Measurements from ENCODE around the gene ACBD4. TPM values are rescaled to one million over a fixed set of nuclear protein-coding genes. Genes with fewer than 3 reads are reported as not detected.

Gene ACBD4
- total and polyA plus RNA-seq, 2 of the 13 experiments (the other 11 are each of a cell fraction or from before 2014, with no cell fraction given) = 16.1 to 26.9 TPM

GRCh38 chr17:45123930-45124796, 11.3 kb upstream of the ACBD4 start (continued):
- no peak for TF ChIP-seq NKX3-1 (CRISPR knock-in tag; IDR thresholded peaks at IDR 0.05)
- TF ChIP-seq SOX13 (IDR thresholded peaks at IDR 0.05) = no peak
- peak in 1 of 2 experiments; percentile 31; a peak in 1 of 4 replicates for TF ChIP-seq SOX13 (CRISPR knock-in tag; conservative IDR thresholded peaks at IDR 0.05 in 1 of 2, IDR thresholded peaks at IDR 0.05 in 1 of 2)
- no peak for TF ChIP-seq ZSCAN20 (CRISPR knock-in tag; IDR thresholded peaks at IDR 0.05; ENCODE audit: borderline replicate concordance)
- peak; percentile 90; the same call in 1 of the 2 replicates for TF ChIP-seq JUNB (CRISPR knock-in tag; IDR thresholded peaks at IDR 0.05; ENCODE audit: borderline replicate concordance)
- no peak for TF ChIP-seq ZSCAN22 (CRISPR knock-in tag; IDR thresholded peaks at IDR 0.05)
- peak; percentile 39 for TF ChIP-seq ASH2L (IDR thresholded peaks at IDR 0.05; ENCODE audit: insufficient read length, low read depth, low read length)
- no peak for TF ChIP-seq ZNF484 (CRISPR knock-in tag; IDR thresholded peaks at IDR 0.05; ENCODE audit: borderline replicate concordance, low read depth)
- TF ChIP-seq BCLAF1 (IDR thresholded peaks at IDR 0.05) = no peak
- TF ChIP-seq ZNF687 (CRISPR knock-in tag; IDR thresholded peaks at IDR 0.05) = peak; percentile 97
- peak; percentile 96 for TF ChIP-seq KDM3A (CRISPR knock-in tag; IDR thresholded peaks at IDR 0.05; ENCODE audit: low read depth)
- no peak for TF ChIP-seq ZNF263 (CRISPR knock-in tag; IDR thresholded peaks at IDR 0.05)
- TF ChIP-seq, protein P1, sequence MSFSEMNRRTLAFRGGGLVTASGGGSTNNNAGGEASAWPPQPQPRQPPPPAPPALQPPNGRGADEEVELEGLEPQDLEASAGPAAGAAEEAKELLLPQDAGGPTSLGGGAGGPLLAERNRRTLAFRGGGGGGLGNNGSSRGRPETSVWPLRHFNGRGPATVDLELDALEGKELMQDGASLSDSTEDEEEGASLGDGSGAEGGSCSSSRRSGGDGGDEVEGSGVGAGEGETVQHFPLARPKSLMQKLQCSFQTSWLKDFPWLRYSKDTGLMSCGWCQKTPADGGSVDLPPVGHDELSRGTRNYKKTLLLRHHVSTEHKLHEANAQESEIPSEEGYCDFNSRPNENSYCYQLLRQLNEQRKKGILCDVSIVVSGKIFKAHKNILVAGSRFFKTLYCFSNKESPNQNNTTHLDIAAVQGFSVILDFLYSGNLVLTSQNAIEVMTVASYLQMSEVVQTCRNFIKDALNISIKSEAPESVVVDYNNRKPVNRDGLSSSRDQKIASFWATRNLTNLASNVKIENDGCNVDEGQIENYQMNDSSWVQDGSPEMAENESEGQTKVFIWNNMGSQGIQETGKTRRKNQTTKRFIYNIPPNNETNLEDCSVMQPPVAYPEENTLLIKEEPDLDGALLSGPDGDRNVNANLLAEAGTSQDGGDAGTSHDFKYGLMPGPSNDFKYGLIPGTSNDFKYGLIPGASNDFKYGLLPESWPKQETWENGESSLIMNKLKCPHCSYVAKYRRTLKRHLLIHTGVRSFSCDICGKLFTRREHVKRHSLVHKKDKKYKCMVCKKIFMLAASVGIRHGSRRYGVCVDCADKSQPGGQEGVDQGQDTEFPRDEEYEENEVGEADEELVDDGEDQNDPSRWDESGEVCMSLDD (CRISPR knock-in tag; IDR thresholded peaks at IDR 0.05; ENCODE audit: borderline replicate concordance) = peak; percentile 98; the same call in 1 of the 2 replicates
- TF ChIP-seq ZFY (CRISPR knock-in tag; IDR thresholded peaks at IDR 0.05) = peak; percentile 64; the same call in 1 of the 2 replicates
- peak; percentile 69; the same call in 1 of the 2 replicates for TF ChIP-seq RXRB (CRISPR knock-in tag; IDR thresholded peaks at IDR 0.05; ENCODE audit: borderline replicate concordance)
- TF ChIP-seq SPEN (CRISPR knock-in tag; IDR thresholded peaks at IDR 0.05; ENCODE audit: low read depth) = peak; percentile 72
- TF ChIP-seq ZNF430 (CRISPR knock-in tag; IDR thresholded peaks at IDR 0.05) = peak; percentile 66; the same call in 1 of the 2 replicates
- TF ChIP-seq ZMYM3 (CRISPR knock-in tag; IDR thresholded peaks at IDR 0.05) = peak; percentile 6; the same call in 1 of the 2 replicates
